K562 (cell line): ENCODE measurements around the gene TMC1. TPM values are rescaled to one million over a fixed set of nuclear protein-coding genes. Genes with fewer than 3 reads are reported as not detected.

Experiments used
- JUND ChIP-seq, 2 experiments: IDR thresholded peaks; 2 replicates in 1 of 2; 3 replicates in 1 of 2; pipeline ENCODE4 v1.6.1; 2011; ENCODE audit warnings: borderline replicate concordance in 2 of 2, low read depth in 2 of 2, low read length in 2 of 2, improper control_type of control experiment in 1 of 2, missing biosample characterization in 1 of 2, missing genetic modification characterization in 1 of 2, missing genetic modification reagents in 1 of 2
- MAFF ChIP-seq: IDR thresholded peaks from 2 replicates; pipeline ENCODE4 v1.6.1; 2012; ENCODE audit warnings: low read length, improper control_type of control experiment
- MEIS2 ChIP-seq: fragments of 450-650 bp; IDR thresholded peaks from 2 replicates; pipeline ENCODE4 v1.6.1; 2014; ENCODE audit warnings: mild to moderate bottlenecking; ENCODE audit not compliant: partially characterized antibody
- MIER1 ChIP-seq: fragments of 450-650 bp; IDR thresholded peaks from 2 replicates; pipeline ENCODE4 v1.6.1; 2016; ENCODE audit warnings: antibody characterized with exemption, mild to moderate bottlenecking, low read depth
- NFYB ChIP-seq: IDR thresholded peaks from 2 replicates; pipeline ENCODE4 v1.6.1; 2011; ENCODE audit warnings: mild to moderate bottlenecking, moderate library complexity; ENCODE audit not compliant: insufficient read length; ENCODE audit errors: extremely low read depth
- POLR3A ChIP-seq: IDR thresholded peaks from 2 replicates; pipeline ENCODE4 v1.6.1; 2011; ENCODE audit warnings: borderline replicate concordance, mild to moderate bottlenecking, moderate library complexity; ENCODE audit not compliant: insufficient read length, insufficient read depth; ENCODE audit errors: extremely low read depth
- RHOXF2B ChIP-seq: fragments of 250-450 bp; sonication (Bioruptor Pico); conservative IDR thresholded peaks from 2 replicates; pipeline ENCODE4 v1.5.1; 2021
- SMARCA5 ChIP-seq: fragments of 450-650 bp; IDR thresholded peaks from 2 replicates; pipeline ENCODE4 v1.6.1; 2016
- TAF9B ChIP-seq: fragments of 450-650 bp; IDR thresholded peaks from 2 replicates; pipeline ENCODE4 v1.6.1; 2018; ENCODE audit warnings: mild to moderate bottlenecking; ENCODE audit not compliant: partially characterized antibody
- ZNF57 ChIP-seq: fragments of 450-650 bp; formaldehyde crosslinking; IDR thresholded peaks from 2 replicates; pipeline ENCODE4 v1.4.0; 2020; ENCODE audit warnings: mild to moderate bottlenecking, moderate library complexity
- ZNF644 ChIP-seq: fragments of 200-800 bp; sonication (Bioruptor generic); IDR thresholded peaks from 2 replicates; pipeline ENCODE4 v1.6.1; 2016; ENCODE audit warnings: low read depth, missing genetic modification characterization, missing compliant biosample characterization
- polyA plus RNA-seq, 8 experiments: library from polyadenylated mRNA; depleted of rRNA in 4 of 8; stranded (reverse) in 5 of 8; unstranded in 3 of 8; fragments of >200 nt; fragmentation: Nextera tagmentation in 2 of 8; fragmentation: Illumina TruSeq in 1 of 8; extraction: Ambion mirVana in 2 of 8; extraction: Trizol in 1 of 8; gene quantifications; 2 replicates each; pipeline versions ENCODE4 v1.2.1 to v1.2.3, GENCODE V29; 2011 to 2014; ENCODE audit warnings: inconsistent platforms in 1 of 8, missing spikeins in 1 of 8
- total RNA-seq, 7 experiments: library from RNA; depleted of rRNA in 6 of 7; stranded (reverse); fragments of >200 nt in 6 of 7; fragmentation: Illumina TruSeq in 2 of 7; extraction: Trizol in 2 of 7; gene quantifications; 2 replicates each; pipeline versions ENCODE4 v1.2.1 to v1.2.3, GENCODE V29; 2011 to 2021; ENCODE audit warnings: low replicate concordance in 1 of 7
- TF ChIP-seq, protein P1 (sequence below), 2 experiments: fragments of 450-650 bp in 1 of 2; IDR thresholded peaks; 2 replicates each; pipeline ENCODE4 v1.6.1; 2011 to 2017; ENCODE audit warnings: low read depth in 2 of 2, antibody characterized with exemption in 1 of 2, borderline replicate concordance in 1 of 2, low read length in 1 of 2, mild to moderate bottlenecking in 1 of 2, mixed read lengths in 1 of 2; ENCODE audit not compliant: control insufficient read depth in 1 of 2
- TF ChIP-seq, protein P2 (sequence below), 2 experiments: IDR thresholded peaks in 1 of 2; conservative IDR thresholded peaks in 1 of 2; 2 replicates each; pipeline ENCODE4 v1.6.1; 2016; ENCODE audit warnings: low read depth in 2 of 2, mild to moderate bottlenecking in 1 of 2, missing compliant biosample characterization in 1 of 2, missing genetic modification characterization in 1 of 2, moderate library complexity in 1 of 2
- TF ChIP-seq, protein P3 (sequence below): IDR thresholded peaks from 2 replicates; pipeline ENCODE4 v1.6.1; 2012; ENCODE audit warnings: low read depth, low read length, improper control_type of control experiment, borderline replicate concordance
- TF ChIP-seq, protein P4 (sequence below): fragments of 450-650 bp; formaldehyde crosslinking; IDR thresholded peaks from 2 replicates; pipeline ENCODE4 v1.4.0; 2022; ENCODE audit warnings: mild to moderate bottlenecking, moderate library complexity
- TF ChIP-seq, protein P5 (sequence below): fragments of 200-800 bp; sonication (Bioruptor generic); IDR thresholded peaks from 2 replicates; pipeline ENCODE4 v1.6.1; 2017; ENCODE audit warnings: missing genetic modification characterization, missing compliant biosample characterization

Gene TMC1
- total and polyA plus RNA-seq, 9 of the 15 experiments (the other 6 are each of a cell fraction or from before 2014, with no cell fraction given): 0.10 to 0.15 TPM; not detected in 7

DNA sequence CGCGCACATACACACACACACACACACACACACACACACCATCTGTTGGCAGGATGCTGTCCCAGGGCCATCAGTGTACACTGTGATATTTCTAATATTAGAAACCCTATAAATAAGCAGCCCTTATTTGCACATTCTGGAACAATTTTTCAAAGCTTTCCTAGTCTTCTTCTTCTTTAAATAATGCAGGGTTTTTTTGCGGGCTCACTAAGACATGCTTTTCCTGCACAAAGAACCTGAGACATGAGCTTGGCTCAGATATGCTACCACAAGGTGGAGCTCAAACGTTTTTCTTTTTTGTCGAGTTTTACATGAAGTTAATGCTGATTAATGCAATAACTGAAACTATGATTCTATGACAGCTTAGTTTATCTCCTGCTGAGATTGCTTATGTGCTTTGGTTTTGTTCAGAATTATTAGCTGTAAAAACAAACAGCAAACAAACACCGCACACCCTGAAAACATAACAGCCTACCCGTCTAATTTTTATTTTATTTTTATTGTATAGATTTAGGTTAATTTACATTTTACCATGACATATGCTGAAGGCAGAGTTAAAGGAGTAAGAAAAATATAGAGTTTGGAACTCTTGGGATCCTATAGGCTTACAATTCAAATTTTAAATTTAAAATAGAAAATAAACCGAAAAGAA lies 335.7 kb downstream of the TMC1 start (continued):
- TF ChIP-seq, protein P1, sequence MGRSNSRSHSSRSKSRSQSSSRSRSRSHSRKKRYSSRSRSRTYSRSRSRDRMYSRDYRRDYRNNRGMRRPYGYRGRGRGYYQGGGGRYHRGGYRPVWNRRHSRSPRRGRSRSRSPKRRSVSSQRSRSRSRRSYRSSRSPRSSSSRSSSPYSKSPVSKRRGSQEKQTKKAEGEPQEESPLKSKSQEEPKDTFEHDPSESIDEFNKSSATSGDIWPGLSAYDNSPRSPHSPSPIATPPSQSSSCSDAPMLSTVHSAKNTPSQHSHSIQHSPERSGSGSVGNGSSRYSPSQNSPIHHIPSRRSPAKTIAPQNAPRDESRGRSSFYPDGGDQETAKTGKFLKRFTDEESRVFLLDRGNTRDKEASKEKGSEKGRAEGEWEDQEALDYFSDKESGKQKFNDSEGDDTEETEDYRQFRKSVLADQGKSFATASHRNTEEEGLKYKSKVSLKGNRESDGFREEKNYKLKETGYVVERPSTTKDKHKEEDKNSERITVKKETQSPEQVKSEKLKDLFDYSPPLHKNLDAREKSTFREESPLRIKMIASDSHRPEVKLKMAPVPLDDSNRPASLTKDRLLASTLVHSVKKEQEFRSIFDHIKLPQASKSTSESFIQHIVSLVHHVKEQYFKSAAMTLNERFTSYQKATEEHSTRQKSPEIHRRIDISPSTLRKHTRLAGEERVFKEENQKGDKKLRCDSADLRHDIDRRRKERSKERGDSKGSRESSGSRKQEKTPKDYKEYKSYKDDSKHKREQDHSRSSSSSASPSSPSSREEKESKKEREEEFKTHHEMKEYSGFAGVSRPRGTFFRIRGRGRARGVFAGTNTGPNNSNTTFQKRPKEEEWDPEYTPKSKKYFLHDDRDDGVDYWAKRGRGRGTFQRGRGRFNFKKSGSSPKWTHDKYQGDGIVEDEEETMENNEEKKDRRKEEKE (IDR thresholded peaks at IDR 0.05; ENCODE audit: borderline replicate concordance in 1 of 2, control insufficient read depth in 1 of 2, low read depth in 2 of 2, low read length in 1 of 2): no peak
- TF ChIP-seq NFYB (no peak), TAF9B (no peak), MAFF (peak; percentile 77), MIER1 (no peak), SMARCA5 (no peak), POLR3A (no peak), MEIS2 (peak; percentile 59), ZNF644 (tag) (no peak), RHOXF2B (no peak), JUND (IDR thresholded peaks at IDR 0.05; ENCODE audit: borderline replicate concordance, low read depth, low read length) (no peak), JUND (tag; IDR thresholded peaks at IDR 0.05; ENCODE audit: borderline replicate concordance, low read depth, low read length) (no peak), ZNF57 (CRISPR knock-in tag) (no peak)
- TF ChIP-seq, protein P2, sequence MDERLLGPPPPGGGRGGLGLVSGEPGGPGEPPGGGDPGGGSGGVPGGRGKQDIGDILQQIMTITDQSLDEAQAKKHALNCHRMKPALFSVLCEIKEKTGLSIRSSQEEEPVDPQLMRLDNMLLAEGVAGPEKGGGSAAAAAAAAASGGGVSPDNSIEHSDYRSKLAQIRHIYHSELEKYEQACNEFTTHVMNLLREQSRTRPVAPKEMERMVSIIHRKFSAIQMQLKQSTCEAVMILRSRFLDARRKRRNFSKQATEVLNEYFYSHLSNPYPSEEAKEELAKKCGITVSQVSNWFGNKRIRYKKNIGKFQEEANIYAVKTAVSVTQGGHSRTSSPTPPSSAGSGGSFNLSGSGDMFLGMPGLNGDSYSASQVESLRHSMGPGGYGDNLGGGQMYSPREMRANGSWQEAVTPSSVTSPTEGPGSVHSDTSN (CRISPR knock-in tag; IDR thresholded peaks at IDR 0.05; ENCODE audit: low read depth): no peak
- TF ChIP-seq, protein P2 (tag; conservative IDR thresholded peaks at IDR 0.05; ENCODE audit: low read depth): peak; percentile 71
- TF ChIP-seq, protein P3, sequence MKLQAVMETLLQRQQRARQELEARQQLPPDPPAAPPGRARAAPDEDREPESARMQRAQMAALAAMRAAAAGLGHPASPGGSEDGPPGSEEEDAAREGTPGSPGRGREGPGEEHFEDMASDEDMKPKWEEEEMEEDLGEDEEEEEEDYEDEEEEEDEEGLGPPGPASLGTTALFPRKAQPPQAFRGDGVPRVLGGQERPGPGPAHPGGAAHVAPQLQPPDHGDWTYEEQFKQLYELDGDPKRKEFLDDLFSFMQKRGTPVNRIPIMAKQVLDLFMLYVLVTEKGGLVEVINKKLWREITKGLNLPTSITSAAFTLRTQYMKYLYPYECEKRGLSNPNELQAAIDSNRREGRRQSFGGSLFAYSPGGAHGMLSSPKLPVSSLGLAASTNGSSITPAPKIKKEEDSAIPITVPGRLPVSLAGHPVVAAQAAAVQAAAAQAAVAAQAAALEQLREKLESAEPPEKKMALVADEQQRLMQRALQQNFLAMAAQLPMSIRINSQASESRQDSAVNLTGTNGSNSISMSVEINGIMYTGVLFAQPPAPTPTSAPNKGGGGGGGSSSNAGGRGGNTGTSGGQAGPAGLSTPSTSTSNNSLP: 0 out of 2 replicates have a peak, but pooled peaks have one; percentile 36
- TF ChIP-seq, protein P4, sequence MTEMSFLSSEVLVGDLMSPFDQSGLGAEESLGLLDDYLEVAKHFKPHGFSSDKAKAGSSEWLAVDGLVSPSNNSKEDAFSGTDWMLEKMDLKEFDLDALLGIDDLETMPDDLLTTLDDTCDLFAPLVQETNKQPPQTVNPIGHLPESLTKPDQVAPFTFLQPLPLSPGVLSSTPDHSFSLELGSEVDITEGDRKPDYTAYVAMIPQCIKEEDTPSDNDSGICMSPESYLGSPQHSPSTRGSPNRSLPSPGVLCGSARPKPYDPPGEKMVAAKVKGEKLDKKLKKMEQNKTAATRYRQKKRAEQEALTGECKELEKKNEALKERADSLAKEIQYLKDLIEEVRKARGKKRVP (CRISPR knock-in tag): no peak
- TF ChIP-seq, protein P5, sequence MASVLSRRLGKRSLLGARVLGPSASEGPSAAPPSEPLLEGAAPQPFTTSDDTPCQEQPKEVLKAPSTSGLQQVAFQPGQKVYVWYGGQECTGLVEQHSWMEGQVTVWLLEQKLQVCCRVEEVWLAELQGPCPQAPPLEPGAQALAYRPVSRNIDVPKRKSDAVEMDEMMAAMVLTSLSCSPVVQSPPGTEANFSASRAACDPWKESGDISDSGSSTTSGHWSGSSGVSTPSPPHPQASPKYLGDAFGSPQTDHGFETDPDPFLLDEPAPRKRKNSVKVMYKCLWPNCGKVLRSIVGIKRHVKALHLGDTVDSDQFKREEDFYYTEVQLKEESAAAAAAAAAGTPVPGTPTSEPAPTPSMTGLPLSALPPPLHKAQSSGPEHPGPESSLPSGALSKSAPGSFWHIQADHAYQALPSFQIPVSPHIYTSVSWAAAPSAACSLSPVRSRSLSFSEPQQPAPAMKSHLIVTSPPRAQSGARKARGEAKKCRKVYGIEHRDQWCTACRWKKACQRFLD (CRISPR knock-in tag): no peak
